PFSK-1 (cell line): ENCODE results near the gene HOOK2.

Source experiments
- FOXP2 ChIP-seq: optimal IDR thresholded peaks from 2 replicates; pipeline ENCODE3; 2011; ENCODE audit warnings: borderline replicate concordance, control low read depth, inconsistent platforms; ENCODE audit not compliant: insufficient read depth; ENCODE audit errors: extremely low read length, extremely low read depth
- POLR2AphosphoS5 ChIP-seq: IDR thresholded peaks from 2 replicates; pipeline ENCODE4 v1.6.1; 2012; ENCODE audit warnings: low read depth, mild to moderate bottlenecking, control low read depth, low read length, moderate library complexity
- SIN3A ChIP-seq: IDR thresholded peaks from 2 replicates; pipeline ENCODE4 v1.6.1; 2012; ENCODE audit warnings: mild to moderate bottlenecking, low read length, moderate library complexity, borderline replicate concordance; ENCODE audit not compliant: insufficient read depth
- TAF1 ChIP-seq: IDR thresholded peaks from 2 replicates; pipeline ENCODE4 v1.6.1; 2012; ENCODE audit warnings: low read length, control low read depth, borderline replicate concordance; ENCODE audit not compliant: insufficient read depth
- TF ChIP-seq, protein P1 (sequence below), 2 experiments: IDR thresholded peaks; 2 replicates each; pipeline versions ENCODE4 v1.6.1 to v1.8.0; 2011 to 2012; ENCODE audit warnings: low read depth in 2 of 2, low read length in 2 of 2, control low read depth in 1 of 2, inconsistent platforms in 1 of 2, mild to moderate bottlenecking in 1 of 2, moderate library complexity in 1 of 2; ENCODE audit not compliant: insufficient read depth in 1 of 2

HOOK2 gene

DNA sequence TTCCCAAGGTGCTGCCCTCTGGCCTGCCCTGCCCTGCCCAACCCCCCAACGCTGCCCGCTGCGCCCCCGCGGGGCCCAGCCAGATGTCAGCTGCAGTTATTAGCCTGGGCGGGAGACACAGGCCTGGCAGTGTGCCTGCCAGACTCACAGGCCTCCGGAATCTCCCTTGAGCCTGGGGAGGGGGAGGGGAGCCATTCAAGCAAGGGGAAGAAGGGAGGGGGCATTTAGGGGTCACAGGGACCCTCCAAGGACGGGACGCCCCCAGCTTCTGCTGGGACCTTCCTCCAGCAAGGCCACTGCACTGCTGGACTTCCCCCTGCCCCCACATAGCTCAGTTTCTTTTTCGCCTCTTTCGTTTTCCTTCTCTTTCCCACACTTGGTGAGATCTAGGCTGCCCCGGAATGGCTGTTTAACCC lies 13.3 kb upstream of the HOOK2 start:
- no peak for TF ChIP-seq TAF1

DNA sequence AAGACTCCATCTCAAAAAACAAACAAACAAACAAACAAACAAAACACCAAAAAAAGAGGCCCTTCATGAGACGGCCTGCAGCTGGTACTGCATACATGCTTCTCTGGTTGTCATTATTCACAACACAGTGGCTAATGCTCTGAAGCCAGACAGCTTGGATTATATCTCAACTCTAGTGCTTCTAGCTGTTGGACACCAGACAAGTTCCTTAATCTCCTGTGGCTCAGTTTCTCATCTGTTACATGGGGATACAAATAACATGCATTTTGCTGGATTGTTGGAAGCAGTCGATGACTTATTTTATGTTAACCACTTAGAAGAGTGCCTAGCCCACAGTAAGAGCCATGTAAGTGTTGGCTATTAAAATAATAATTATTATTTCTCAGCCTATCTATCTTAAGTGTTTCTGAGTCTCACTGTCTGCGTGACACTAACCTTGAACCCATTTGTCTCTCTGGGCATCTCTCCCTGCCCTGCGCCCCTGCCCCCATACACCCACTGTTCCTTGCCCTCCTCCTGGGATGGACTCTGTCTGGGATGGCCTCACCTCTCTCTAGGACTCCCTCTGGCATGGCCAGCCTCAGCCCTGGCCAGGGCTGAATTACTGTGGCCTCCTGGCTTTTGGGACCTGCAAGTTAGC lies 12.8 kb upstream of the HOOK2 start:
- TF ChIP-seq POLR2AphosphoS5, result no peak
- no peak for TF ChIP-seq TAF1
- no peak for TF ChIP-seq SIN3A
- TF ChIP-seq, protein P1, sequence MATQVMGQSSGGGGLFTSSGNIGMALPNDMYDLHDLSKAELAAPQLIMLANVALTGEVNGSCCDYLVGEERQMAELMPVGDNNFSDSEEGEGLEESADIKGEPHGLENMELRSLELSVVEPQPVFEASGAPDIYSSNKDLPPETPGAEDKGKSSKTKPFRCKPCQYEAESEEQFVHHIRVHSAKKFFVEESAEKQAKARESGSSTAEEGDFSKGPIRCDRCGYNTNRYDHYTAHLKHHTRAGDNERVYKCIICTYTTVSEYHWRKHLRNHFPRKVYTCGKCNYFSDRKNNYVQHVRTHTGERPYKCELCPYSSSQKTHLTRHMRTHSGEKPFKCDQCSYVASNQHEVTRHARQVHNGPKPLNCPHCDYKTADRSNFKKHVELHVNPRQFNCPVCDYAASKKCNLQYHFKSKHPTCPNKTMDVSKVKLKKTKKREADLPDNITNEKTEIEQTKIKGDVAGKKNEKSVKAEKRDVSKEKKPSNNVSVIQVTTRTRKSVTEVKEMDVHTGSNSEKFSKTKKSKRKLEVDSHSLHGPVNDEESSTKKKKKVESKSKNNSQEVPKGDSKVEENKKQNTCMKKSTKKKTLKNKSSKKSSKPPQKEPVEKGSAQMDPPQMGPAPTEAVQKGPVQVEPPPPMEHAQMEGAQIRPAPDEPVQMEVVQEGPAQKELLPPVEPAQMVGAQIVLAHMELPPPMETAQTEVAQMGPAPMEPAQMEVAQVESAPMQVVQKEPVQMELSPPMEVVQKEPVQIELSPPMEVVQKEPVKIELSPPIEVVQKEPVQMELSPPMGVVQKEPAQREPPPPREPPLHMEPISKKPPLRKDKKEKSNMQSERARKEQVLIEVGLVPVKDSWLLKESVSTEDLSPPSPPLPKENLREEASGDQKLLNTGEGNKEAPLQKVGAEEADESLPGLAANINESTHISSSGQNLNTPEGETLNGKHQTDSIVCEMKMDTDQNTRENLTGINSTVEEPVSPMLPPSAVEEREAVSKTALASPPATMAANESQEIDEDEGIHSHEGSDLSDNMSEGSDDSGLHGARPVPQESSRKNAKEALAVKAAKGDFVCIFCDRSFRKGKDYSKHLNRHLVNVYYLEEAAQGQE (IDR thresholded peaks at IDR 0.05; ENCODE audit: insufficient read depth in 1 of 2, low read depth in 2 of 2, low read length in 2 of 2), result no peak
- TF ChIP-seq FOXP2, result no peak

DNA sequence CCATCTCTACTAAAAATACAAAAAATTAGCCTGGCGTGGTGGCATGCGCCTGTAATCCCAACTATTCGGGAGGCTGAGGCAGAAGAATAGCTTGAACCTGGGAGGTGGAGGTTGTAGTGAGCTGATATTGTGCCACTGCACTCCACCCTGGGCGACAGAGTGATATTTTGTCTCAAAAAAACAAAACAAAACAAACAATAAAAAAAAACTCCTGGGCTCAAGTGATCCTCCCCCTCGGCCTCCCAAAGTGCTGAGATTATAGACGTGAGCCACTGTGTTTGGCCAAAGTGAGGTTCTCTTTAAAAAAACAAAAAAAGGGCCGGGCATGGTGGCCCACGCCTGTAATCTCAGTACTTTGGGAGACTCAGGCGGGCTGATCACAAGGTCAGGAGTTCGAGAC lies 12.1 kb upstream of the HOOK2 start:
- TF ChIP-seq, protein P1 (IDR thresholded peaks at IDR 0.05; ENCODE audit: insufficient read depth in 1 of 2, low read depth in 2 of 2, low read length in 2 of 2), result no peak
- TF ChIP-seq POLR2AphosphoS5 (no peak), SIN3A (no peak), FOXP2 (no peak), TAF1 (no peak)

DNA sequence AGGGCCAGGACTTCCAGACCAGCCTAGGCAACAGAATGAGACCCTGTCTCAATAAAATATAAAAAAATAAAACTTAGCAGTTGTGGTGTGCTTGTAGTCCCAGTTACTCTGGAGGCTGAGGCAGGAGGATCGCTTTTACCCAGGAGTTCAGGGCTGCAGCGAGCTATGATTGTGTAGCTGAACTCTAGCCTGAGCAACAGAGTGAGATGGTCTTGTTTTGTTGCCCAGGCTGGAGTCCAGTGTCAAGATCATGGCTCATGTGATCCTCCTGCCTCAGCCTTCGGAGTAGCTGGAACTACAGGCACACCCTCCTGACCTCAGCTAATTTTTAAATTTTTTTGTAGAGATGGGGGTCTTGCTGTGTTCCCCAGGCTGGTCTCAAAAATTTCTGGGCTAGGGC lies 11.6 kb upstream of the HOOK2 start:
- TF ChIP-seq TAF1 (no peak), SIN3A (no peak)
- TF ChIP-seq, protein P1 (IDR thresholded peaks at IDR 0.05; ENCODE audit: insufficient read depth in 1 of 2, low read depth in 2 of 2, low read length in 2 of 2), result no peak

DNA sequence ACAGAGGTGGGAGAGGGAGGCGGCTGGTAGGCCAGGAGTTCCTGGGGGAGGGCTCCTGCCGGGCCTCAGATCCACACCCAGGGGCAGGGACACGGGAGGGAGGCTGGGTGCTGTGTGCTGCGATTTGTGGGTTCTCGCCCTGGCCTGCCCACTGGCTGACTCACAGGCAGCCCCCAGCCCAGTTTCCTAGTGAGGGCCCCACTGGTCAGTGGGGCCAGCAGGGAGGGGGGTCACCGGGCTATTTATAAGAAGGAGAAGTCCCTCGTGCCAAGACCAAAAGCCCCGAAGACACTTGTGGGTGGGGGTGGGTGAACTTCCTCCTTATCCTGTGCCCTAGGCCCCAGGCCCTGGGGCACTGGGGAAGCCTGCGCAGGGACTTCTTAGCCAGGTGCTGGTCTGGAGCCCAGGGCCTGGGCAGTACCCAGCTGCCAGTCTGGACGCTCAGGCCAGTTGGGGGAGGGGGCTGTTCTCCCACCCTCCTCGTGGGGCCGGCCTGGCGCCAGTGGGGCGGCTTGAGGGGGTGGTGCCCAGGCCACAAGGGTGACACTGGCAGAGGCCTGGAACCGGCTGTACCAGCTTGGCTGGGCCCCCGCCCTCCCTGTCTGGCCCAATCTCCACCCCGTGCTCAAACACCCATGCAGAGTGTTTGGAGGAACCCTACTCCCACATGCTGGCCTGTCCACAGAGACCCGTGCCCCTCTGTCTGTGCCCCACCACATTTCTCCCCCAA lies 11.0 kb upstream of the HOOK2 start:
- no peak for TF ChIP-seq TAF1
- TF ChIP-seq FOXP2, result no peak
- TF ChIP-seq, protein P1 (IDR thresholded peaks at IDR 0.05; ENCODE audit: insufficient read depth in 1 of 2, low read depth in 2 of 2, low read length in 2 of 2), result no peak
- no peak for TF ChIP-seq POLR2AphosphoS5
- no peak for TF ChIP-seq SIN3A
